ENCODE data around the gene FAM163A. TPM values are rescaled to one million over a fixed set of nuclear protein-coding genes. Genes with fewer than 3 reads are reported as not detected.
"Not testable (repeated sequence)": the region's sequence is repeated elsewhere in the genome, so short reads cannot be mapped to it uniquely, and the experiment has no call there.

The FAM163A gene
- total and polyA plus RNA-seq, 9 of the 15 experiments (the other 6 are each of a cell fraction or from before 2014, with no cell fraction given), result not detected

DNA sequence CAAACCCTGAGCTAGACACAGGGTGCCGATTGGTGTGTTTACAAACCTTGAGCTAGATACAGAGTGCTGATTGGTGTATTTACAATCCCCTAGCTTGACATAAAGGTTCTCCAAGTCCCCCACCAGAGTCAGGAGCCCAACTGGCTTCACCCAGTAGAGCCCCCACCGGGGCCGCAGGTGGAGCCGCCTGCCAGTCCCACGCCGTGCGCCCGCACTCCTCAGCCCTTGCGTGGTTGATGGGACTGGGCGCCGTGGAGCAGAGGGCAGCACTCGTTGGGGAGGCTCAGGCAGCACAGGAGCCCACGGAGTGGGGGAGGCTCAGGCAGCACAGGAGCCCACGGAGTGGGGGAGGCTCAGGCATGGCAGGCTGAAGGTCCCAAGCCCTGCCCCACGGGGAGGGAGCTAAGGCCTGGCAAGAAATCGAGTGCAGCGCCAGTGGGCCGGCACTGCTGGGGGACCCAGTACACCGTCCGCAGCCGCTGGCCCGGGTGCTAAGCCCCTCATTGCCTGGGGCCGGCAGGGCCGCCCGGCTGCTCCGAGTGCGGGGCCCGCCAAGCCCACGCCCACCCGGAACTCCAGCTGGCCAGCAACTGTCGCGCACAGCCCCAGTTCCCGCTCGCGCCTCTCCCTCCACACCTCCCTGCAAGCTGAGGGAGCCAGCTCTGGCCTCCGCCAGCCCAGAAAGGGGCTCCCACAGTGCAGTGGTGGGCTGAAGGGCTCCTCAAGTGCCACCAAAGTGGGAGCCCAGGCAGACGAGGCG, 93.8 kb downstream of the FAM163A start:
- H3K4me2 ChIP-seq (ENCODE audit: insufficient read depth, low read length); H3K4me3 ChIP-seq; FAIRE-seq; H3K27me3 ChIP-seq (ENCODE audit: control insufficient read depth in 2 of 2, insufficient read depth in 2 of 2, low read length in 2 of 2); BruUV-seq (replicated peaks); DNase-seq (ENCODE audit: extremely low read depth in 1 of 4, low spot score in 3 of 4); H3K9me3 ChIP-seq (replicated peaks; ENCODE audit: control insufficient read depth, insufficient read depth, low read depth, low read length); H3K27ac ChIP-seq (ENCODE audit: extremely low read depth, low read depth, low read length); H3K9ac ChIP-seq (ENCODE audit: insufficient read depth in 1 of 2, low read depth in 2 of 2, low read length in 2 of 2); H2AFZ ChIP-seq (ENCODE audit: low read depth, low read length); CTCF ChIA-PET (ENCODE audit: low intra/inter-chr PET ratio); H3K79me2 ChIP-seq (ENCODE audit: control insufficient read depth, insufficient read depth, low read length); in situ Hi-C loops (cut with MboI); H4K20me1 ChIP-seq (replicated peaks; ENCODE audit: control insufficient read depth, insufficient read depth, low read length); intact Hi-C loops (cut with micrococcal nuclease); H3K9me1 ChIP-seq (ENCODE audit: control insufficient read depth, insufficient read depth, low read length); H3K36me3 ChIP-seq (ENCODE audit: control insufficient read depth, insufficient read depth, low read length); ATAC-seq; H3K4me1 ChIP-seq (replicated peaks in 1 of 2; ENCODE audit: control insufficient read depth in 2 of 2, insufficient read depth in 2 of 2, low read length in 2 of 2): not testable (repeated sequence)
- peak; percentile 64 for TF ChIP-seq ZBTB33 (CRISPR knock-in tag; IDR thresholded peaks at IDR 0.05)
- POLR2A ChIA-PET, result interaction anchor here (1.2 kb wide), 2 partner anchors 18 to 20 kb away, joined by 3 read pairs; no protein-coding TSS in a partner anchor
- WGBS (ENCODE audit: insufficient coverage, low coverage, missing lambda C conversion rate), result 91% methylated on average over 36 of the region's 38 CpGs

DNA sequence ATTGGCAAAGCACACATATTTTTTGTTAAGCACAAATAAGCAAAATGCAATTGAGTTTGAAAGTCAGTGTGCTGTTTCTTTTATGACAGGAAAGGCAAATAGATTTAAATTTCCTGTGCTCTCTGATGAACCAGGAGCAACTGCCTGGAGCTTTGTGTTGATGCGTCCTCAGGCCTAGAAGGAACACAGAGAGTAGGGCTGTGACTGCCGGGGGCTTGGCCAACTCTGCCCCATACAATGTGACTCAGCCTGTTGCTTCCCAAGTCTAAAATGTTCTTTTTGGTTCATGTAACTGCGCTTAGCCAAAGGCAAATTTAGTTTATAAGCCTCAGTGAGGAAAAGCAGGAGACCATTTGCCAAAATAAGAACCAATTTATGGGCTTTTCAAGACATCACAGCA, 97.0 kb downstream of the FAM163A start:
- Histone ChIP-seq H3K4me3 (no peak overlapping the region), H3K36me3 (ENCODE audit: control insufficient read depth, insufficient read depth, low read length) (peaks cover 20% of the 10 kb centered on the region), H2AFZ (ENCODE audit: low read depth, low read length) (no peak overlapping the region), H3K4me2 (ENCODE audit: insufficient read depth, low read length) (no peak overlapping the region), H3K79me2 (ENCODE audit: control insufficient read depth, insufficient read depth, low read length) (no peaks in the 10 kb centered on the region), H3K4me1 (replicated peaks in 1 of 2; ENCODE audit: control insufficient read depth in 2 of 2, insufficient read depth in 2 of 2, low read length in 2 of 2) (no peaks in the 10 kb centered on the region), H3K9me3 (replicated peaks; ENCODE audit: control insufficient read depth, insufficient read depth, low read depth, low read length) (no peaks in the 10 kb centered on the region), H3K9ac (ENCODE audit: insufficient read depth in 1 of 2, low read depth in 2 of 2, low read length in 2 of 2) (no peak overlapping the region), H4K20me1 (replicated peaks; ENCODE audit: control insufficient read depth, insufficient read depth, low read length) (no peaks in the 10 kb centered on the region), H3K27ac (ENCODE audit: extremely low read depth, low read depth, low read length) (no peak overlapping the region), H3K9me1 (ENCODE audit: control insufficient read depth, insufficient read depth, low read length) (no peaks in the 10 kb centered on the region), H3K27me3 (ENCODE audit: control insufficient read depth in 2 of 2, insufficient read depth in 2 of 2, low read length in 2 of 2) (no peaks in the 10 kb centered on the region)
- FAIRE-seq (no peak), DNase-seq (ENCODE audit: extremely low read depth in 1 of 4, low spot score in 3 of 4) (no peak), ATAC-seq (no peak)
- ChIA-PET POLR2A (interaction anchor here (1.0 kb wide), 1 partner anchor 21 kb away, joined by 3 read pairs; no protein-coding TSS in a partner anchor), CTCF (ENCODE audit: low intra/inter-chr PET ratio) (no interaction called here)
- 94% methylated on average over 3 of the region's 3 CpGs for WGBS (ENCODE audit: insufficient coverage, low coverage, missing lambda C conversion rate)
- BruUV-seq (replicated peaks), result no TSS peak
- intact Hi-C loops (cut with micrococcal nuclease), result no loop called here
- in situ Hi-C loops (cut with MboI), result no loop called here
- no peak for TF ChIP-seq CBFA2T2 (conservative IDR thresholded peaks at IDR 0.05)
- no peak for TF ChIP-seq HNRNPUL1 (IDR thresholded peaks at IDR 0.05; ENCODE audit: low read length)
- TF ChIP-seq RBM22 (IDR thresholded peaks at IDR 0.05; ENCODE audit: low read depth, low read length, poor library complexity, severe bottlenecking), result no peak
- TF ChIP-seq XRCC3 (IDR thresholded peaks at IDR 0.05), result no peak
- no peak for TF ChIP-seq HINFP (tag; conservative IDR thresholded peaks at IDR 0.05; ENCODE audit: low read depth)
- no peak for TF ChIP-seq NEUROD1 (IDR thresholded peaks at IDR 0.05; ENCODE audit: borderline replicate concordance, low read depth, low read length, partially characterized antibody)
- TF ChIP-seq ELF4 (CRISPR knock-in tag; IDR thresholded peaks at IDR 0.05), result no peak
- TF ChIP-seq HNRNPH1 (optimal IDR thresholded peaks at IDR 0.05; ENCODE audit: low read depth, low read length), result no peak
- TF ChIP-seq POLR2H (tag; IDR thresholded peaks at IDR 0.05; ENCODE audit: low read depth), result no peak
